ENCODE data around the gene PSME1. TPM values are rescaled to one million over a fixed set of nuclear protein-coding genes. Genes with fewer than 3 reads are reported as not detected.
A peak's percentile ranks its signal among the peaks of the same experiment; 100 is the strongest.

The PSME1 gene
- total and polyA plus RNA-seq, 2 of the 13 experiments (the other 11 are each of a cell fraction or from before 2014, with no cell fraction given) = 159 to 608 TPM

DNA sequence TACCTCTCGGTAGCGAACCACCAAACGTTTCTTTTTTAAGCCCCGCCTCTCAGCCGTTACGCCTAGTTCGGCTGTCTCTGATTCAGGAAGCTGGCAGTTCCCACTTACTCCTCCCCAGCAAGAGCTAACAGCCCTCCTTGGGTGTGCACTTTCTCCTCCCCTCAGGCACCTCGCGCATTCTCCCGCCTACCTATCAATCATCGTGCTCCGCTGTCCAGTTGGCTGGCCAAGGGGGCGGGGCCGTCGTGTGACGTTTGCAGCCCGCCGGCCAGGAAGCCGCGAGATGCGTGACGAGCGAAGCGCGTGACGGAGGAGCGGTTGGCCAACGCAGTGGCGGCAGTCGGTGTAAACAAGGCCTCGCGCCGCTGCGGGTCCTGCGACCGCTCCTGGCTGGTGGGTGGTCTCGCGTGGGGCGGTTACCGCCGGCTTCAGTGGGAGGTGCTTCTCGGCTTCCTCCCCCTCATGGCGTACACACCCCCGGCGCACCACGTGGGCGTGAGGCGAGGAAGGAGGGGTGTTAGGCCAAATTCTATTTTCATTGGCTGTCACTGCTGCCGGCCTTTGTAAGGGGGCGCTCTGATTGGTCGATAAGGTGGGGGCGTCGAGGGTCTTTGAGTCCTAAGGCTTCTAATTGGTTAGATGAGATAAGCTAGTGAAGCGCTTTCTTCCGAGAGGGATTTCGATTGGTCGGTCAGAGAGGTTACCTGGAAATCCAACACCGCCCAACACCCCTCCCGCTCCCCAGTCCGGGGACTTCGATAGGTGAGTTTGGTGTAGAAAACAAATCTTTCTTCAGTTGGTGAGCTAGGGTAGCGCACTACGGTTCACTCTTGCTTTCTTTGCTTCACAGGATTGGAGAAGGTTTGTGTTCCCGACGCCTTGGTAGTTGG lies 21.2 kb upstream of the PSME1 start, which contains the start of the genes DCAF11 and NRL (continued):
- TF ChIP-seq NFKB2 (CRISPR knock-in tag; IDR thresholded peaks at IDR 0.05; ENCODE audit: borderline replicate concordance) (peak; percentile 90), KAT7 (CRISPR knock-in tag; IDR thresholded peaks at IDR 0.05; ENCODE audit: borderline replicate concordance) (0 out of 2 replicates have a peak, but pooled peaks have one; percentile 54), ZBTB46 (CRISPR knock-in tag; IDR thresholded peaks at IDR 0.05; ENCODE audit: borderline replicate concordance) (no peak; the same call in 1 of the 2 replicates), ZNF260 (CRISPR knock-in tag; IDR thresholded peaks at IDR 0.05; ENCODE audit: borderline replicate concordance, low read depth) (no peak), NR2F1 (CRISPR knock-in tag; IDR thresholded peaks at IDR 0.05) (no peak; a peak in 1 of 4 replicates), ZEB1 (IDR thresholded peaks at IDR 0.05; ENCODE audit: insufficient replicate concordance, low read depth) (no peak), CENPX (CRISPR knock-in tag; IDR thresholded peaks at IDR 0.05) (no peak), ZNF670 (CRISPR knock-in tag; IDR thresholded peaks at IDR 0.05; ENCODE audit: borderline replicate concordance) (no peak), THYN1 (CRISPR knock-in tag; IDR thresholded peaks at IDR 0.05; ENCODE audit: borderline replicate concordance, low read depth) (0 out of 2 replicates have a peak, but pooled peaks have one; percentile 81), ZNF605 (CRISPR knock-in tag; IDR thresholded peaks at IDR 0.05) (peak; percentile 99), FOXM1 (CRISPR knock-in tag; IDR thresholded peaks at IDR 0.05) (peak; percentile 75; the same call in 1 of the 2 replicates), RFX3 (CRISPR knock-in tag; IDR thresholded peaks at IDR 0.05) (no peak)
- TF ChIP-seq, protein P1, sequence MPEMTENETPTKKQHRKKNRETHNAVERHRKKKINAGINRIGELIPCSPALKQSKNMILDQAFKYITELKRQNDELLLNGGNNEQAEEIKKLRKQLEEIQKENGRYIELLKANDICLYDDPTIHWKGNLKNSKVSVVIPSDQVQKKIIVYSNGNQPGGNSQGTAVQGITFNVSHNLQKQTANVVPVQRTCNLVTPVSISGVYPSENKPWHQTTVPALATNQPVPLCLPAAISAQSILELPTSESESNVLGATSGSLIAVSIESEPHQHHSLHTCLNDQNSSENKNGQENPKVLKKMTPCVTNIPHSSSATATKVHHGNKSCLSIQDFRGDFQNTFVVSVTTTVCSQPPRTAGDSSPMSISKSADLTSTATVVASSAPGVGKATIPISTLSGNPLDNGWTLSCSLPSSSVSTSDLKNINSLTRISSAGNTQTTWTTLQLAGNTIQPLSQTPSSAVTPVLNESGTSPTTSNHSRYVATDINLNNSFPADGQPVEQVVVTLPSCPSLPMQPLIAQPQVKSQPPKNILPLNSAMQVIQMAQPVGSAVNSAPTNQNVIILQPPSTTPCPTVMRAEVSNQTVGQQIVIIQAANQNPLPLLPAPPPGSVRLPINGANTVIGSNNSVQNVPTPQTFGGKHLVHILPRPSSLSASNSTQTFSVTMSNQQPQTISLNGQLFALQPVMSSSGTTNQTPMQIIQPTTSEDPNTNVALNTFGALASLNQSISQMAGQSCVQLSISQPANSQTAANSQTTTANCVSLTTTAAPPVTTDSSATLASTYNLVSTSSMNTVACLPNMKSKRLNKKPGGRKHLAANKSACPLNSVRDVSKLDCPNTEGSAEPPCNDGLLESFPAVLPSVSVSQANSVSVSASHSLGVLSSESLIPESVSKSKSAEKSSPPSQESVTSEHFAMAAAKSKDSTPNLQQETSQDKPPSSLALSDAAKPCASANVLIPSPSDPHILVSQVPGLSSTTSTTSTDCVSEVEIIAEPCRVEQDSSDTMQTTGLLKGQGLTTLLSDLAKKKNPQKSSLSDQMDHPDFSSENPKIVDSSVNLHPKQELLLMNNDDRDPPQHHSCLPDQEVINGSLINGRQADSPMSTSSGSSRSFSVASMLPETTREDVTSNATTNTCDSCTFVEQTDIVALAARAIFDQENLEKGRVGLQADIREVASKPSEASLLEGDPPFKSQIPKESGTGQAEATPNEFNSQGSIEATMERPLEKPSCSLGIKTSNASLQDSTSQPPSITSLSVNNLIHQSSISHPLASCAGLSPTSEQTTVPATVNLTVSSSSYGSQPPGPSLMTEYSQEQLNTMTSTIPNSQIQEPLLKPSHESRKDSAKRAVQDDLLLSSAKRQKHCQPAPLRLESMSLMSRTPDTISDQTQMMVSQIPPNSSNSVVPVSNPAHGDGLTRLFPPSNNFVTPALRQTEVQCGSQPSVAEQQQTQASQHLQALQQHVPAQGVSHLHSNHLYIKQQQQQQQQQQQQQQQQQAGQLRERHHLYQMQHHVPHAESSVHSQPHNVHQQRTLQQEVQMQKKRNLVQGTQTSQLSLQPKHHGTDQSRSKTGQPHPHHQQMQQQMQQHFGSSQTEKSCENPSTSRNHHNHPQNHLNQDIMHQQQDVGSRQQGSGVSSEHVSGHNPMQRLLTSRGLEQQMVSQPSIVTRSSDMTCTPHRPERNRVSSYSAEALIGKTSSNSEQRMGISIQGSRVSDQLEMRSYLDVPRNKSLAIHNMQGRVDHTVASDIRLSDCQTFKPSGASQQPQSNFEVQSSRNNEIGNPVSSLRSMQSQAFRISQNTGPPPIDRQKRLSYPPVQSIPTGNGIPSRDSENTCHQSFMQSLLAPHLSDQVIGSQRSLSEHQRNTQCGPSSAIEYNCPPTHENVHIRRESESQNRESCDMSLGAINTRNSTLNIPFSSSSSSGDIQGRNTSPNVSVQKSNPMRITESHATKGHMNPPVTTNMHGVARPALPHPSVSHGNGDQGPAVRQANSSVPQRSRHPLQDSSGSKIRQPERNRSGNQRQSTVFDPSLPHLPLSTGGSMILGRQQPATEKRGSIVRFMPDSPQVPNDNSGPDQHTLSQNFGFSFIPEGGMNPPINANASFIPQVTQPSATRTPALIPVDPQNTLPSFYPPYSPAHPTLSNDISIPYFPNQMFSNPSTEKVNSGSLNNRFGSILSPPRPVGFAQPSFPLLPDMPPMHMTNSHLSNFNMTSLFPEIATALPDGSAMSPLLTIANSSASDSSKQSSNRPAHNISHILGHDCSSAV (CRISPR knock-in tag; IDR thresholded peaks at IDR 0.05; ENCODE audit: borderline replicate concordance) = peak; percentile 100
- TF ChIP-seq, protein P2, sequence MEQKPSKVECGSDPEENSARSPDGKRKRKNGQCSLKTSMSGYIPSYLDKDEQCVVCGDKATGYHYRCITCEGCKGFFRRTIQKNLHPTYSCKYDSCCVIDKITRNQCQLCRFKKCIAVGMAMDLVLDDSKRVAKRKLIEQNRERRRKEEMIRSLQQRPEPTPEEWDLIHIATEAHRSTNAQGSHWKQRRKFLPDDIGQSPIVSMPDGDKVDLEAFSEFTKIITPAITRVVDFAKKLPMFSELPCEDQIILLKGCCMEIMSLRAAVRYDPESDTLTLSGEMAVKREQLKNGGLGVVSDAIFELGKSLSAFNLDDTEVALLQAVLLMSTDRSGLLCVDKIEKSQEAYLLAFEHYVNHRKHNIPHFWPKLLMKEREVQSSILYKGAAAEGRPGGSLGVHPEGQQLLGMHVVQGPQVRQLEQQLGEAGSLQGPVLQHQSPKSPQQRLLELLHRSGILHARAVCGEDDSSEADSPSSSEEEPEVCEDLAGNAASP (CRISPR knock-in tag; IDR thresholded peaks at IDR 0.05; ENCODE audit: borderline replicate concordance) = peak; percentile 83; the same call in 1 of the 2 replicates

Measured in HepG2 (cell line).